Naive thymus-derived CD8-positive, alpha-beta T cell (primary cell): ENCODE measurements around the gene TRIM69. TPM values are rescaled to one million over a fixed set of nuclear protein-coding genes. Genes with fewer than 3 reads are reported as not detected.

Experiments used
- ATAC-seq, 2 donors: fragments of 150-1000 bp; cut with Tn5 transposase in 1 of 2; sonication (Bioruptor Pico), chemical (Tn5 transposase) in 1 of 2; 1 replicate in 1 of 2; 2 replicates in 1 of 2; pipeline ENCODE4 v1.10.0; 2021; ENCODE audit warnings: mild to moderate bottlenecking in 2 of 2, moderate library complexity in 2 of 2
- POLR2A ChIA-PET: fragments of 350-600 bp; sonication (Branson Sonifier 250); formaldehyde crosslinking; loops from one replicate; lab custom pipeline; 2021; ENCODE audit warnings: antibody characterized with exemption; lab: Charles Lee
- DNase-seq, 10 donors: peaks; one replicate each; pipeline versions ENCODE4 v3.0.0 to v3.0.0-alpha.2; 2020 to 2022
- H3K27ac Mint-ChIP-seq, 10 donors: one replicate each; pipeline ENCODE4 v1.8.0; 2020 to 2022; ENCODE audit warnings: mild to moderate bottlenecking in 10 of 10, mixed read lengths in 10 of 10, moderate library complexity in 4 of 10, inconsistent platforms in 1 of 10
- H3K27me3 Mint-ChIP-seq, 5 donors: one replicate each; pipeline ENCODE4 v1.8.0; 2021 to 2022; ENCODE audit warnings: mixed read lengths in 5 of 5
- H3K36me3 Mint-ChIP-seq, 3 donors: one replicate each; pipeline ENCODE4 v1.8.0; 2020 to 2022; ENCODE audit warnings: mixed read lengths in 3 of 3, mild to moderate bottlenecking in 2 of 3, inconsistent platforms in 1 of 3
- H3K4me1 Mint-ChIP-seq, 4 donors: one replicate each; pipeline ENCODE4 v1.8.0; 2021 to 2022; ENCODE audit warnings: mixed read lengths in 4 of 4
- H3K4me3 Mint-ChIP-seq, 10 donors: one replicate each; pipeline ENCODE4 v1.8.0; 2020 to 2022; ENCODE audit warnings: mild to moderate bottlenecking in 10 of 10, mixed read lengths in 10 of 10, moderate library complexity in 6 of 10, inconsistent platforms in 1 of 10
- H3K9me3 Mint-ChIP-seq, 9 donors: one replicate each; pipeline ENCODE4 v1.8.0; 2020 to 2022; ENCODE audit warnings: mixed read lengths in 9 of 9, mild to moderate bottlenecking in 3 of 9, inconsistent platforms in 1 of 9, moderate library complexity in 1 of 9
- polyA plus RNA-seq, 3 donors: library from polyadenylated mRNA; unstranded; fragments of 300-500 nt; fragmentation: Illumina TruSeq; gene quantifications; one replicate each; pipeline ENCODE4 v1.2.3, GENCODE V29; 2021
- total RNA-seq, 8 experiments: library from RNA in 2 of 8; stranded (reverse) in 2 of 8; gene quantifications; one replicate each; pipeline ENCODE4 v1.2.3 and lab custom pipeline; 2021 to 2026

Gene TRIM69
- total and polyA plus RNA-seq, 5 experiments from 2014 or later, result 28.9 to 34.9 (median 31.6) TPM

- Mint-ChIP-seq H3K27ac (peak overlapping the region in 2 of 10 donors; percentile 28 to 43), H3K4me3 (peak overlapping the region in 1 of 10 donors; percentile 36), H3K36me3 (peaks cover 19 to 30% (median 22%) of the 10 kb centered on the region in 3 donors), H3K27me3 (peaks cover 0 to 2% (median 0%) of the 10 kb centered on the region in 5 donors), H3K9me3 (peaks cover 0 to 23% (median 14%) of the 10 kb centered on the region in 9 donors), H3K4me1 (peaks cover 19 to 47% (median 39%) of the 10 kb centered on the region in 4 donors)
- DNase-seq (no peak), ATAC-seq (no peak)
- POLR2A ChIA-PET, result interaction anchor here (1.3 to 22.0 kb wide), 5 partner anchors 11 to 41 kb away, joined by 3 to 1743 read pairs (median 707); partner anchors contain the start of genes SPG11 and TRIM69
Observed at GRCh38 chr15:44706946-44707636, 29.2 kb upstream of the TRIM69 start.

DNA sequence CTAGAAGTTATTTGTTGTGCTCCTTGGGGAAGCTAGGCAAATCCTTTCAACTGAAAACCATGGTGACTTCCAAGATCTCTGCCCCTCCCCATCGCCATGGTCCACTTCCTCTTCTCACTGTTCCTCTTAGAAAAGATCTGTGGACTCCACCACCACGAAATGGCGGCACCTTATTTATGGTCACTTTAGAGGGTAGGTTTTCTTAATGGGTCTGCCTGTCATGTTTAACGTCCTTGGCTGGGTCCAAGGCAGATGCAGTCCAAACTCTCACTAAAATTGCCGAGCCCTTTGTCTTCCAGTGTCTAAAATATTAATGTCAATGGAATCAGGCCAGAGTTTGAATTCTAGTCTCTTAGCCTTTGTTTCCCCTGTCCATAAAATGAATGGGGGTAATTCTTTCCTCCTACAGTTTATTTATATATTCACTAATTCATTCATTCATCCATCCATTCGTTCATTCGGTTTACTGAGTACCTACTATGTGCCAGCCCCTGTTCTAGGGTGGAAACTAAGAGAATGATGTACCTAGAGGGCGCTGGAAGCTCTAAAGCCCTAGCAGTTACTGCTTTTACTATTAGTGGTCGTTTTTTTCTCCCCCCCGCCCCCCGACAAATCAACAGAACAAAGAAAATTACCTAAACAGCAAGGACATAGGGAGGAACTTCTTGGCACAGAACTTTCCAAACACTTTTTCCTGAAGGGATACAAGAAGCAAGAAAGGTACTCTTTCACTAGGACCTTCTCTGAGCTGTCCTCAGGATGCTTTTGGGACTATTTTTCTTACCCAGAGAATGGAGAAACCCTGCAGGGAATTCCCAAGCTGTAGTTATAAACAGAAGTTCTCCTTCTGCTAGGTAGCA is 25.9 kb upstream of the TRIM69 start:
- peak overlapping the region; percentile 88 to 100 (median 98) for H3K4me3 Mint-ChIP-seq
- H3K9me3 Mint-ChIP-seq, result peaks cover 0 to 5% (median 0%) of the 10 kb centered on the region in 9 donors
- peaks cover 30 to 58% (median 47%) of the 10 kb centered on the region in 4 donors for H3K4me1 Mint-ChIP-seq
- POLR2A ChIA-PET, result interaction anchor here (0.6 to 22.0 kb wide), 17 partner anchors 7 to 247 kb away, joined by 3 to 1743 read pairs (median 5); partner anchors contain the start of genes EIF3J, SPG11 and TRIM69
- DNase-seq (peak in 7 of 10 donors; percentile 43 to 71 (median 58)), ATAC-seq (peak in 1 of 2 donors; percentile 13)
- peaks cover 0 to 4% (median 0%) of the 10 kb centered on the region in 5 donors for H3K27me3 Mint-ChIP-seq
- H3K27ac Mint-ChIP-seq, result peak overlapping the region; percentile 100
- peaks cover 47 to 54% (median 48%) of the 10 kb centered on the region in 3 donors for H3K36me3 Mint-ChIP-seq

DNA sequence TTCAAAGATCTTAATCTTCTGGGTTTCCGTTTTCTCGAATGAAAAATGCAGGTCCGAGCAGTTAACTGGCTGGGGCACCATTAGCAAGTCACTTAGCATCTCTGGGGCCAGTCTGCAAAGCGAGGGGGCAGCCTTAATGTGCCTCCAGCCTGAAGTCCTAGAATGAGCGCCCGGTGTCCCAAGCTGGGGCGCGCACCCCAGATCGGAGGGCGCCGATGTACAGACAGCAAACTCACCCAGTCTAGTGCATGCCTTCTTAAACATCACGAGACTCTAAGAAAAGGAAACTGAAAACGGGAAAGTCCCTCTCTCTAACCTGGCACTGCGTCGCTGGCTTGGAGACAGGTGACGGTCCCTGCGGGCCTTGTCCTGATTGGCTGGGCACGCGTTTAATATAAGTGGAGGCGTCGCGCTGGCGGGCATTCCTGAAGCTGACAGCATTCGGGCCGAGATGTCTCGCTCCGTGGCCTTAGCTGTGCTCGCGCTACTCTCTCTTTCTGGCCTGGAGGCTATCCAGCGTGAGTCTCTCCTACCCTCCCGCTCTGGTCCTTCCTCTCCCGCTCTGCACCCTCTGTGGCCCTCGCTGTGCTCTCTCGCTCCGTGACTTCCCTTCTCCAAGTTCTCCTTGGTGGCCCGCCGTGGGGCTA is 25.1 kb upstream of the TRIM69 start, which contains the start of the genes B2M and PATL2:
Gene B2M, plus strand, starts transcription at position 422 of the 647 bp plus-strand sequence. Its CDS starts 30 bp downstream, at position 452.
Gene PATL2, minus strand, starts transcription at position 228 of the 647 bp plus-strand sequence. CDS start 34,833 bp downstream, outside the sequence.
- Mint-ChIP-seq H3K36me3 (peaks cover 50 to 62% (median 56%) of the 10 kb centered on the region in 3 donors), H3K9me3 (peaks cover 0 to 3% (median 0%) of the 10 kb centered on the region in 9 donors), H3K27ac (peak within 1 kb of the TSS; percentile 100), H3K27me3 (peaks cover 0 to 4% (median 0%) of the 10 kb centered on the region in 5 donors), H3K4me3 (peak within 1 kb of the TSS; percentile 88 to 100 (median 98)), H3K4me1 (peaks cover 33 to 66% (median 52%) of the 10 kb centered on the region in 4 donors)
- POLR2A ChIA-PET, result interaction anchor here (0.6 to 22.0 kb wide), 17 partner anchors 8 to 247 kb away, joined by 3 to 1743 read pairs (median 5); partner anchors contain the start of genes EIF3J, SPG11 and TRIM69
- DNase-seq, result peak; percentile 87 to 99 (median 96)
- peak; percentile 70 to 81 for ATAC-seq

GRCh38 chr15:44711743-44712345 is 24.5 kb upstream of the TRIM69 start:
- peak; percentile 27 to 37 for ATAC-seq
- peaks cover 36 to 72% (median 57%) of the 10 kb centered on the region in 4 donors for H3K4me1 Mint-ChIP-seq
- peak overlapping the region; percentile 100 for H3K27ac Mint-ChIP-seq
- peak; percentile 49 to 84 (median 64) for DNase-seq
- H3K36me3 Mint-ChIP-seq, result peaks cover 52 to 68% (median 62%) of the 10 kb centered on the region in 3 donors
- H3K27me3 Mint-ChIP-seq, result peaks cover 0 to 4% (median 0%) of the 10 kb centered on the region in 5 donors
- peak overlapping the region; percentile 88 to 100 (median 98) for H3K4me3 Mint-ChIP-seq
- peaks cover 0 to 3% (median 0%) of the 10 kb centered on the region in 9 donors for H3K9me3 Mint-ChIP-seq
- POLR2A ChIA-PET, result interaction anchor here (0.8 to 22.0 kb wide), 17 partner anchors 9 to 175 kb away, joined by 3 to 1743 read pairs (median 6); partner anchors contain the start of genes EIF3J, SPG11 and TRIM69

- Mint-ChIP-seq H3K27me3 (peaks cover 0 to 4% (median 0%) of the 10 kb centered on the region in 5 donors), H3K27ac (peak overlapping the region; percentile 100), H3K36me3 (peaks cover 55 to 74% (median 68%) of the 10 kb centered on the region in 3 donors), H3K4me3 (peak overlapping the region; percentile 88 to 100 (median 98)), H3K4me1 (peaks cover 38 to 79% (median 58%) of the 10 kb centered on the region in 4 donors), H3K9me3 (peaks cover 0 to 3% (median 0%) of the 10 kb centered on the region in 9 donors)
- DNase-seq (peak; percentile 38 to 90 (median 76)), ATAC-seq (peak; percentile 45)
- POLR2A ChIA-PET, result interaction anchor here (0.7 to 22.0 kb wide), 11 partner anchors 17 to 176 kb away, joined by 3 to 1743 read pairs (median 6); partner anchors contain the start of genes EIF3J, SPG11 and TRIM69
Observed at GRCh38 chr15:44712346-44713005, 23.9 kb upstream of the TRIM69 start.

- Mint-ChIP-seq H3K4me1 (peaks cover 41 to 81% (median 61%) of the 10 kb centered on the region in 4 donors), H3K27me3 (peaks cover 0 to 4% (median 0%) of the 10 kb centered on the region in 5 donors), H3K4me3 (peak overlapping the region; percentile 88 to 100 (median 98)), H3K36me3 (peaks cover 55 to 72% (median 71%) of the 10 kb centered on the region in 3 donors), H3K27ac (peak overlapping the region; percentile 100), H3K9me3 (peaks cover 0 to 3% (median 0%) of the 10 kb centered on the region in 9 donors)
- DNase-seq (peak in 2 of 10 donors; percentile 40 to 42), ATAC-seq (no peak)
- POLR2A ChIA-PET, result interaction anchor here (0.6 to 22.0 kb wide), 14 partner anchors 16 to 176 kb away, joined by 3 to 1743 read pairs (median 6); partner anchors contain the start of genes EIF3J, SPG11 and TRIM69
Observed at GRCh38 chr15:44713006-44713966, 23.0 kb upstream of the TRIM69 start.

DNA sequence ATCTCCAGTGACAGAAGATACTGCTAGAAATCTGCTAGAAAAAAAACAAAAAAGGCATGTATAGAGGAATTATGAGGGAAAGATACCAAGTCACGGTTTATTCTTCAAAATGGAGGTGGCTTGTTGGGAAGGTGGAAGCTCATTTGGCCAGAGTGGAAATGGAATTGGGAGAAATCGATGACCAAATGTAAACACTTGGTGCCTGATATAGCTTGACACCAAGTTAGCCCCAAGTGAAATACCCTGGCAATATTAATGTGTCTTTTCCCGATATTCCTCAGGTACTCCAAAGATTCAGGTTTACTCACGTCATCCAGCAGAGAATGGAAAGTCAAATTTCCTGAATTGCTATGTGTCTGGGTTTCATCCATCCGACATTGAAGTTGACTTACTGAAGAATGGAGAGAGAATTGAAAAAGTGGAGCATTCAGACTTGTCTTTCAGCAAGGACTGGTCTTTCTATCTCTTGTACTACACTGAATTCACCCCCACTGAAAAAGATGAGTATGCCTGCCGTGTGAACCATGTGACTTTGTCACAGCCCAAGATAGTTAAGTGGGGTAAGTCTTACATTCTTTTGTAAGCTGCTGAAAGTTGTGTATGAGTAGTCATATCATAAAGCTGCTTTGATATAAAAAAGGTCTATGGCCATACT is 21.1 kb upstream of the TRIM69 start:
- Mint-ChIP-seq H3K27me3 (peaks cover 0 to 4% (median 0%) of the 10 kb centered on the region in 5 donors), H3K36me3 (peaks cover 54 to 80% (median 69%) of the 10 kb centered on the region in 3 donors), H3K4me1 (peaks cover 40 to 82% (median 61%) of the 10 kb centered on the region in 4 donors), H3K27ac (peak overlapping the region; percentile 77 to 100 (median 88)), H3K4me3 (peak overlapping the region; percentile 88 to 100 (median 98)), H3K9me3 (peaks cover 0 to 3% (median 0%) of the 10 kb centered on the region in 9 donors)
- DNase-seq, result no peak
- no peak for ATAC-seq
- POLR2A ChIA-PET, result interaction anchor here (0.6 to 22.0 kb wide), 5 partner anchors 14 to 73 kb away, joined by 3 to 1743 read pairs (median 707); partner anchors contain the start of genes SPG11 and TRIM69

- ATAC-seq (no peak), DNase-seq (no peak)
- Mint-ChIP-seq H3K27ac (peak overlapping the region; percentile 77 to 100 (median 88)), H3K4me1 (peaks cover 40 to 82% (median 64%) of the 10 kb centered on the region in 4 donors), H3K36me3 (peaks cover 50 to 83% (median 69%) of the 10 kb centered on the region in 3 donors), H3K27me3 (peaks cover 0 to 4% (median 0%) of the 10 kb centered on the region in 5 donors), H3K4me3 (peak overlapping the region; percentile 88 to 100 (median 98)), H3K9me3 (peaks cover 0 to 3% (median 0%) of the 10 kb centered on the region in 9 donors)
- POLR2A ChIA-PET, result interaction anchor here (16.9 to 22.0 kb wide), 3 partner anchors 14 to 50 kb away, joined by 707 to 1743 read pairs (median 1569); partner anchors contain the start of genes SPG11 and TRIM69
Observed at GRCh38 chr15:44715797-44716334, 20.5 kb upstream of the TRIM69 start.
